H1 (cell line): Measurements from ENCODE around the gene BNIP2. TPM values are rescaled to one million over a fixed set of nuclear protein-coding genes. Genes with fewer than 3 reads are reported as not detected.
A peak's percentile ranks its signal among the peaks of the same experiment; 100 is the strongest.

Experiments
- CTCF ChIA-PET: fragments of 300-600 bp; sonication (Branson Sonifier 250); formaldehyde crosslinking; loops from one replicate; lab custom pipeline; 2021; ENCODE audit not compliant: partially characterized antibody; lab: Charles Lee
- POLR2A ChIA-PET: fragments of 300-600 bp; sonication (Branson Sonifier 250); formaldehyde crosslinking; loops from one replicate; lab custom pipeline; 2021; ENCODE audit warnings: inconsistent platforms; ENCODE audit not compliant: partially characterized antibody; lab: Charles Lee
- DNase-seq, 2 experiments: peaks; one replicate each; pipeline versions ENCODE4 v3.0.0 to v3.0.0-alpha.2; 2010 to 2022; ENCODE audit warnings: low spot score in 2 of 2, low read depth in 1 of 2, mixed read lengths in 1 of 2
- FAIRE-seq: peaks from 2 replicates; lab custom pipeline; 2011; peaks lifted over from hg19 to GRCh38; lab: Jason Lieb, UNC
- H2AFZ ChIP-seq: 2 replicates; pipeline ENCODE4 v1.8.1; 2012; ENCODE audit warnings: low read length, inconsistent platforms
- H2AK5ac ChIP-seq: 2 replicates; pipeline ENCODE4 v1.6.1; 2013; ENCODE audit warnings: low read depth, low read length
- H2BK120ac ChIP-seq: replicated peaks from 2 replicates; pipeline ENCODE3; 2013; ENCODE audit warnings: low read depth, low read length, inconsistent platforms
- H2BK12ac ChIP-seq: 2 replicates; pipeline ENCODE4 v1.6.1; 2013; ENCODE audit warnings: low read depth, low read length
- H2BK15ac ChIP-seq: 2 replicates; pipeline ENCODE4 v1.6.1; 2013; ENCODE audit warnings: low read length
- H2BK20ac ChIP-seq: 2 replicates; pipeline ENCODE4 v1.6.1; 2013; ENCODE audit warnings: low read length
- H2BK5ac ChIP-seq: 2 replicates; pipeline ENCODE4 v1.6.1; 2013; ENCODE audit warnings: low read depth, low read length
- H3K14ac ChIP-seq: 2 replicates; pipeline ENCODE4 v1.6.1; 2013; ENCODE audit warnings: inconsistent platforms; ENCODE audit not compliant: insufficient read length
- H3K18ac ChIP-seq: 2 replicates; pipeline ENCODE4 v1.6.1; 2013; ENCODE audit warnings: low read length; ENCODE audit errors: extremely low read depth
- H3K23ac ChIP-seq: 2 replicates; pipeline ENCODE4 v1.6.1; 2013; ENCODE audit warnings: inconsistent platforms; ENCODE audit not compliant: insufficient read length
- H3K23me2 ChIP-seq: 2 replicates; pipeline ENCODE4 v1.6.1; 2013; ENCODE audit warnings: low read depth, low read length
- H3K27ac ChIP-seq: 2 replicates; pipeline ENCODE4 v1.6.1; 2011; ENCODE audit warnings: low read depth, low read length, inconsistent platforms
- H3K27me3 ChIP-seq, 4 experiments: replicated peaks in 1 of 4; 1 replicate in 1 of 4; 2 replicates in 3 of 4; pipeline versions ENCODE4 v1.6.1 to v1.8.1; 2011 to 2013; ENCODE audit warnings: low read length in 3 of 4, mild to moderate bottlenecking in 3 of 4, inconsistent platforms in 2 of 4, mixed read lengths in 2 of 4, moderate library complexity in 1 of 4; ENCODE audit not compliant: control insufficient read depth in 3 of 4, insufficient read depth in 3 of 4; ENCODE audit errors: extremely low read depth in 1 of 4
- H3K36me3 ChIP-seq, 4 experiments: 2 replicates each; pipeline versions ENCODE4 v1.6.1 to v1.8.1; 2011 to 2013; ENCODE audit warnings: mild to moderate bottlenecking in 4 of 4, low read length in 3 of 4, moderate library complexity in 2 of 4, control low read depth in 1 of 4, inconsistent platforms in 1 of 4; ENCODE audit not compliant: insufficient read depth in 4 of 4, control insufficient read depth in 2 of 4
- H3K4ac ChIP-seq: replicated peaks from 2 replicates; pipeline ENCODE3; 2013; ENCODE audit warnings: low read length, low read depth, mixed read lengths, inconsistent platforms; ENCODE audit not compliant: insufficient read length
- H3K4me1 ChIP-seq, 4 experiments: replicated peaks in 1 of 4; 1 replicate in 1 of 4; 2 replicates in 3 of 4; pipeline versions ENCODE4 v1.6.1 to v1.8.1; 2011 to 2013; ENCODE audit warnings: low read length in 3 of 4, inconsistent platforms in 2 of 4, mixed read lengths in 1 of 4; ENCODE audit not compliant: insufficient read depth in 4 of 4, control insufficient read depth in 3 of 4
- H3K4me2 ChIP-seq, 2 experiments: 2 replicates each; pipeline versions ENCODE4 v1.6.1 to v1.8.1; 2011 to 2013; ENCODE audit warnings: low read depth in 2 of 2, low read length in 2 of 2, control low read depth in 1 of 2, inconsistent platforms in 1 of 2, mild to moderate bottlenecking in 1 of 2; ENCODE audit not compliant: insufficient read depth in 1 of 2
- H3K4me3 ChIP-seq, 4 experiments: fragments of 200-600, 300-600 bp in 1 of 4; sonication (generic), shearing (Covaris generic), sonication (Bioruptor Twin) in 1 of 4; 2 replicates each; pipeline versions ENCODE4 v1.5.1 to v1.8.1; 2011 to 2016; ENCODE audit warnings: low read length in 4 of 4, low read depth in 3 of 4, control low read depth in 2 of 4, inconsistent platforms in 2 of 4, mild to moderate bottlenecking in 2 of 4, mixed read lengths in 1 of 4, moderate library complexity in 1 of 4; ENCODE audit not compliant: insufficient read depth in 2 of 4; ENCODE audit errors: extremely low read depth in 1 of 4
- H3K56ac ChIP-seq: replicated peaks from 2 replicates; pipeline ENCODE3; 2013; ENCODE audit warnings: low read depth, mild to moderate bottlenecking, mixed read lengths, low read length, inconsistent platforms; ENCODE audit not compliant: insufficient read length
- H3K79me1 ChIP-seq: 2 replicates; pipeline ENCODE4 v1.6.1; 2013; ENCODE audit warnings: low read depth, low read length, control low read depth
- H3K79me2 ChIP-seq, 2 experiments: 2 replicates each; pipeline versions ENCODE4 v1.6.1 to v1.8.1; 2012 to 2013; ENCODE audit warnings: low read length in 2 of 2, mild to moderate bottlenecking in 2 of 2, inconsistent platforms in 1 of 2; ENCODE audit not compliant: insufficient read depth in 2 of 2, control insufficient read depth in 1 of 2
- H3K9ac ChIP-seq, 4 experiments: replicated peaks in 1 of 4; 1 replicate in 1 of 4; 2 replicates in 3 of 4; pipeline versions ENCODE4 v1.6.1 to v1.8.1; 2011 to 2013; ENCODE audit warnings: low read depth in 3 of 4, low read length in 3 of 4, control low read depth in 2 of 4, mild to moderate bottlenecking in 2 of 4, moderate library complexity in 2 of 4, inconsistent platforms in 1 of 4; ENCODE audit errors: extremely low read depth in 1 of 4
- H3K9me3 ChIP-seq, 2 experiments: 2 replicates each; pipeline versions ENCODE4 v1.6.1 to v1.8.1; 2012 to 2013; ENCODE audit warnings: mild to moderate bottlenecking in 2 of 2, moderate library complexity in 2 of 2, control low read depth in 1 of 2, inconsistent platforms in 1 of 2, low read depth in 1 of 2, low read length in 1 of 2, mixed read lengths in 1 of 2; ENCODE audit not compliant: insufficient read depth in 2 of 2
- H4K20me1 ChIP-seq, 2 experiments: replicated peaks in 1 of 2; 2 replicates each; pipeline versions ENCODE3 to v1.8.1; 2011 to 2013; ENCODE audit warnings: inconsistent platforms in 2 of 2, low read length in 2 of 2, mild to moderate bottlenecking in 1 of 2; ENCODE audit not compliant: insufficient read depth in 2 of 2, control insufficient read depth in 1 of 2
- H4K5ac ChIP-seq: 2 replicates; pipeline ENCODE4 v1.6.1; 2013; ENCODE audit warnings: low read length, low read depth, mixed read lengths, inconsistent platforms; ENCODE audit not compliant: insufficient read length
- H4K8ac ChIP-seq: 2 replicates; pipeline ENCODE4 v1.8.0; 2013; ENCODE audit warnings: mild to moderate bottlenecking, moderate library complexity, low read length, inconsistent platforms; ENCODE audit not compliant: insufficient read depth; ENCODE audit errors: extremely low read depth
- H4K91ac ChIP-seq: replicated peaks from 2 replicates; pipeline ENCODE3; 2013; ENCODE audit warnings: low read length, mixed read lengths, inconsistent platforms; ENCODE audit not compliant: insufficient read length
- JUND ChIP-seq: IDR thresholded peaks from 2 replicates; pipeline ENCODE4 v1.6.1; 2011; ENCODE audit warnings: mild to moderate bottlenecking, improper control_type of control experiment, low read length
- WGBS, 2 experiments: shearing (Covaris generic) in 1 of 2; methylation state at CpG; one replicate each; pipeline versions ENCODE4 v1.1.6 to v1.1.7; 2013 to 2015; ENCODE audit warnings: low lambda C conversion rate in 2 of 2, mixed read lengths in 2 of 2, inconsistent platforms in 1 of 2, low coverage in 1 of 2, missing lambda C conversion rate in 1 of 2; ENCODE audit not compliant: insufficient replicate concordance in 2 of 2, insufficient coverage in 1 of 2, insufficient read length in 1 of 2; ENCODE audit errors: extremely low coverage in 1 of 2, missing lambda C conversion rate in 1 of 2; 5-methylcytosine and 5-hydroxymethylcytosine counted together
- polyA plus RNA-seq, 7 experiments: library from polyadenylated mRNA; depleted of rRNA in 3 of 7; stranded (reverse) in 5 of 7; unstranded in 2 of 7; fragments of >200 nt in 5 of 7; fragments of 200-250 nt in 2 of 7; gene quantifications; 1 replicate in 5 of 7; 2 replicates in 1 of 7; 4 replicates in 1 of 7; pipeline versions ENCODE4 v1.2.1 to v1.2.3, GENCODE V29; 2011 to 2013; ENCODE audit warnings: missing spikeins in 2 of 7, mixed read lengths in 2 of 7
- total RNA-seq: library from RNA; stranded (reverse); fragmentation: NEBNext Ultra II Directional; extraction: Animal tissue kit (Norgen Biotek cat#: 25700); gene quantifications from 2 replicates; pipeline ENCODE4 v1.2.1, GENCODE V29; 2021

The BNIP2 gene
- total and polyA plus RNA-seq, 2 of the 8 experiments (the other 6 are each of a cell fraction or from before 2014, with no cell fraction given) = 11.8 to 40.6 TPM

DNA sequence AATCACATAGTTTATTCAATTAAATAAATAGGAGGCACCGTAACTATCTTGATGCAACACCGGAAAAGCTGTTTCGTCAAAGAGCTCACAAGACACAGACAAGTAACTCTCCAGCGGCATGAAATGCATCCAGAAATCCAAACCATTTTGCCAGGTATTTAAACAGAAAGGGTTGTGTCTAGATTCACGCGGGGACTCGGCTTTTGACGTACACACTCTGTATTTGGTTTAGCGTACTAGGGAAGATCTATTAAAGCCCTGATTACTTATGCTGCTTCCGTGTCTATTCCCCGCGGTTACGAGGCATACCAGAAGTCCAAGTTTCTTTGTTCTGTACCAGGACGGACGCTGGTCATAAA is 718 bp downstream of the BNIP2 start:
- H2BK15ac ChIP-seq = no peak overlapping the region
- peak overlapping the region; percentile 75 to 94 (median 88) for H3K9ac ChIP-seq
- H2BK12ac ChIP-seq = peak overlapping the region; percentile 55; the same call in 1 of the 2 replicates
- H3K23me2 ChIP-seq = no peaks in the 10 kb centered on the region
- no peak overlapping the region for H2AFZ ChIP-seq
- peaks cover 0 to 3% (median 0%) of the 10 kb centered on the region in 4 experiments; a peak in 3 of 8 replicates for H3K36me3 ChIP-seq
- peaks cover 3 to 7% of the 10 kb centered on the region in 2 experiments for H4K20me1 ChIP-seq
- peak overlapping the region; percentile 5 for H4K5ac ChIP-seq
- FAIRE-seq = no peak
- no peaks in the 10 kb centered on the region for H3K9me3 ChIP-seq
- H3K4me1 ChIP-seq = peaks cover 0 to 6% (median 1%) of the 10 kb centered on the region in 4 experiments; a peak in 4 of 7 replicates
- peak overlapping the region; percentile 92; the same call in 1 of the 2 replicates for H2BK5ac ChIP-seq
- no peak overlapping the region for H3K56ac ChIP-seq
- peak overlapping the region; percentile 68 to 77 for H3K4me2 ChIP-seq
- TF ChIP-seq JUND = no peak
- H3K27ac ChIP-seq = peak overlapping the region; percentile 89
- no peak overlapping the region for H2BK120ac ChIP-seq
- no peak overlapping the region for H3K4ac ChIP-seq
- H4K8ac ChIP-seq = no peak overlapping the region
- H3K79me1 ChIP-seq = 0 out of 2 replicates have a peak, but pooled peaks cover 4% of the 10 kb centered on the region
- no peak overlapping the region for H4K91ac ChIP-seq
- H3K4me3 ChIP-seq = peak overlapping the region; percentile 53 to 99 (median 90)
- H3K23ac ChIP-seq = no peak overlapping the region
- no peak overlapping the region for H2AK5ac ChIP-seq
- CTCF ChIA-PET = no interaction called here
- POLR2A ChIA-PET = interaction anchor here (0.6 to 1.5 kb wide), 3 partner anchors 13 to 306 kb away, joined by 3 read pairs; no protein-coding TSS in a partner anchor
- no peak overlapping the region for H2BK20ac ChIP-seq
- no peak overlapping the region for H3K18ac ChIP-seq
- no peak overlapping the region for H3K14ac ChIP-seq
- peaks cover 15 to 52% of the 10 kb centered on the region in 2 experiments for H3K79me2 ChIP-seq
- H3K27me3 ChIP-seq = peaks cover 0 to 6% (median 4%) of the 10 kb centered on the region in 4 experiments; a peak in 5 of 7 replicates
- no peak for DNase-seq
- 2% methylated on average over 15 of the region's 15 CpGs; no CpG with 5 or more reads in 1 of the 2 experiments for WGBS, 2 experiments
